Stimulated activated CD4-positive, alpha-beta T cell treated with anti-CD3 and anti-CD28 coated beads, Interleukin-4, amount 100 ng/mL, for 4 hours (primary cell): ENCODE measurements around the gene NOL12.
"Not testable (repeated sequence)": the region's sequence is repeated elsewhere in the genome, so short reads cannot be mapped to it uniquely, and the experiment has no call there.

ENCODE experiments used
- DNase-seq, 2 experiments: peaks; one replicate each; pipeline ENCODE4 v3.0.0-alpha.2; 2020

Gene NOL12

GRCh38 chr22:37686002-37686982 lies at the start of gene NOL12:
NOL12 (plus strand) TSS chr22:37686343; CDS start chr22:37686393, 50 bp downstream.
- peak; percentile 67 to 73 for DNase-seq

GRCh38 chr22:37636949-37637273 lies 49.2 kb upstream of the NOL12 start:
- no peak for DNase-seq

GRCh38 chr22:37638391-37639069 lies 47.6 kb upstream of the NOL12 start:
- DNase-seq: no peak

GRCh38 chr22:37639070-37639760 lies 46.9 kb upstream of the NOL12 start, which contains the start of gene SH3BP1:
SH3BP1 (plus strand) TSS chr22:37639669; CDS start chr22:37639788, 119 bp downstream.
- DNase-seq: peak; percentile 41 to 64

GRCh38 chr22:37639771-37640590 lies 46.2 kb upstream of the NOL12 start:
- DNase-seq: no peak

- DNase-seq: no peak
These were observed 45.3 kb upstream of the NOL12 start for GRCh38 chr22:37640591-37641560.

- DNase-seq: no peak
These were observed 44.6 kb upstream of the NOL12 start for GRCh38 chr22:37641561-37641949.

GRCh38 chr22:37643225-37643847 lies 42.8 kb upstream of the NOL12 start:
- DNase-seq: peak; percentile 75 to 89

- DNase-seq: no peak
These were observed 38.8 kb upstream of the NOL12 start for GRCh38 chr22:37647317-37647716.

GRCh38 chr22:37647928-37648327 lies 38.2 kb upstream of the NOL12 start:
- DNase-seq: no peak

GRCh38 chr22:37650463-37651136 lies 35.5 kb upstream of the NOL12 start:
- DNase-seq: no peak

- no peak for DNase-seq
These were observed 31.4 kb upstream of the NOL12 start for GRCh38 chr22:37654563-37655251.

- DNase-seq: no peak
These were observed 30.9 kb upstream of the NOL12 start for GRCh38 chr22:37655252-37655563.

- not testable (repeated sequence) for DNase-seq
These were observed 29.6 kb upstream of the NOL12 start for GRCh38 chr22:37656583-37656982.

GRCh38 chr22:37657590-37658132 lies 28.5 kb upstream of the NOL12 start:
- DNase-seq: no peak

GRCh38 chr22:37658133-37659065 lies 27.7 kb upstream of the NOL12 start, which contains the start of gene PDXP:
PDXP (plus strand) TSS chr22:37658723; CDS start chr22:37658783, 60 bp downstream.
- DNase-seq: peak; percentile 98

- peak in 1 of 2 experiments; percentile 34 for DNase-seq
These were observed 26.9 kb upstream of the NOL12 start for GRCh38 chr22:37659066-37659896.
